ENCODE measurements around the gene OR4D11.
A peak's percentile ranks its signal among the peaks of the same experiment; 100 is the strongest.

OR4D11 gene

DNA sequence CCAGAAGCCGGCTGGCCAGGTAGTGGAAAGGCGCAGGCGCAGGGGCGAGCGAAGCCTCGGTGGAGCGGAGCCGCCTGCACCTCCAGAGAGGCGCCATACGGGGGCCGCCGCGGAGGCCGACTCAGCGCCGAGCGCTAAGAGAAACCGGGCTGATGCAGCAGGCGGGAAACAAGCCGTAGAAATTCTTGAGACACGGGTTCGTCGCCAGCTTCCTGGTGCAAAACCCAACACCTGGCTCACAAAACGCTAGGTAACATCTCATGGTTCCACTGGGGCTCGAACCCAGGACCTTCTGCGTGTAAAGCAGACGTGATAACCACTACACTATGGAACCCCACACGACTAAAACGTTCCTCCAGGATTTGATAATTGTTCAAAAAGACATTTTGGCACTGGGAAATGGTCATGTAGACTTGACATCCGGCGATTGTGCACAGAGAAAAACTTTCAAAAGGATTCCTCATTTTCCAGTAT is 47.0 kb downstream of the OR4D11 start:
- peak; percentile 89 for DNase-seq

DNA sequence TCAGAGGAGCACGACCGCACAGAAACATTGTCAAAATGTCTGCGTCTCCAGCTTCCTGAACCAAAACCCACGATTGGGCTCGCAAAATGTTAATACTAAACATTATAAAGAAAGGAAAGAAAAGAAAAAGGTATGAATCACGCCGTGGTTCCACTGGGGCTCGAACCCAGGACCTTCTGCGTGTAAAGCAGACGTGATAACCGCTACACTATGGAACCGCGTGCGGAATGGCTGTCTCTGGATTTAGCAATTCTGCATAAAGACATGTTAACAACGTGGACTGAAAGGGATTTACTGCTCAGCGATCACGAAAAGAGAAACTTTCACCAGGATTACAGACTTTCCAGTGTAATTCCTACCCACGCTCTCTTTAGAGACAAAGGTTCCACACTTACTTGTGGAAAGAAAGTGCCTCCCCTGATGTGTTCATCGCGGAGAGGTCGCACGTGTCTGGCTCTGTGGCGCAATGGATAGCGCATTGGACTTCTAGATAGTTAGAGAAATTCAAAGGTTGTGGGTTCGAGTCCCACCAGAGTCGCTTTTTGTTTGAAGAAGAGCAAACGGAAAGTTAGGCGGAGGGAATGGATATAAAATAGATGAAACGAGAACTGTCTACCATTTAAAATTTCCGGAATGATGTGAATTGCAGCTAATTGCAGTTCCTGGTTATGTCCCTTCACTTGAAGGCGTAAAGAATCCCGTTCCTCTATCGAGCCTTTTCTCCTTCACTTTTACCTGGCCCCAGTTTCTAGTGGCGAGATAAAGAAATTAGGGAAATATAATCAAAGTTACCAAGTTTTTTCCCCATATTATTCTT is 47.7 kb downstream of the OR4D11 start:
- DNase-seq, result peak; percentile 89

DNA sequence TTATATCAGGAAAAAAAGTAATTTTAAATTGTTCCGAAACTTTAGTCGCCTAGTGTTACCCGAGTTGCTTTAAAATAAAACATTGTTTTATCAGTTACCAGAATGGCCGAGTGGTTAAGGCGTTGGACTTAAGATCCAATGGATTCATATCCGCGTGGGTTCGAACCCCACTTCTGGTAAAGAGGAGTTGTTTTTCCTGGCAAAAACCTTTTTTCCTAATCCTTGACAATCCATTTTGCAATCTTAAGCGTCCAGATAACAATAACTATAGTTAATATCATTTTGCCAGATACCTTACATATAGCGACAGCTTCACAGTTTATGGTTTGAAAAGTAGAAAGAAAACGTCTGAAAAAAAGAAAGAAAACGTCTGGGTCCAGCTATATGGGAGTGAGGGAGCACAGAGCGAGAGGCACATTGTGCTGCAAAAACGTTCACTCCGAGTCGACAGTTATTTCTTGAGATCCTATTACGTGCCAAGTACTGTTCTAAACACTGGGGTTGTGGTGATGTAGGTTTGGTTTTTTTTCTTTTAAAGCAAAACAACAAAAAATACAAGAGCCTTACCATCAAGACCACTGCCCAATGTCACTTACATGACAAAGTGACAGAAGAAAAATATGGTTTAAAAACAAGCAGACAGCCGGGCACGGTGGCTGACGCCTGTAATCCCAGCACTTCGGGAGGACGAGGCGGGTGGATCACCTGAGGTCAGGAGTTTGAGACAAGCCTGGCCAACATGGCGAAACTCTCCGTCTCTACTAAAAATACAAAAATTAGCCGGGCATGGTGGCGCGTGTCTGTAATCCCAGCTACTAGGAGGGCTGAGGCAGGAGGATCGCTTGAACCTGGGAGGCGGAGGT is 48.5 kb downstream of the OR4D11 start:
- DNase-seq, result peak; percentile 64

DNA sequence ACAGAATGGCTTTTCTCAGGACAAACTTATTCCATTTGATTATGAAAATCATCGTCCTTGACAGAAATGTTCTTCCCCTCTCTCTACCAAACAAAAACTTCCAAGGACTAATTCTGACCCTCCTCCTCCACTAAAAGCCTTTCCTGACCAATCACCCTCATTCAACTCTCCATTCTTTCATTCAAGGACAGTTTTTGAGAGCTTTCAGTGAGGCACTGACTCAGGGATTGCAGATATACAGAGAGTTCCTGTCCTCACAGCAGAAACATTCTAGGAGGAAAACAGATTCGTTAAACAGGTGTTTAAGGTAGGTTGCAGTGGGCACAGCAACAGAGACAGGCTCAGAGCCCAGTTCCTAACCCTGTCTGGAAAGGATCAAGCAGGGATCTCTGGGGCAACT is 49.5 kb downstream of the OR4D11 start:
- DNase-seq, result no peak

DNA sequence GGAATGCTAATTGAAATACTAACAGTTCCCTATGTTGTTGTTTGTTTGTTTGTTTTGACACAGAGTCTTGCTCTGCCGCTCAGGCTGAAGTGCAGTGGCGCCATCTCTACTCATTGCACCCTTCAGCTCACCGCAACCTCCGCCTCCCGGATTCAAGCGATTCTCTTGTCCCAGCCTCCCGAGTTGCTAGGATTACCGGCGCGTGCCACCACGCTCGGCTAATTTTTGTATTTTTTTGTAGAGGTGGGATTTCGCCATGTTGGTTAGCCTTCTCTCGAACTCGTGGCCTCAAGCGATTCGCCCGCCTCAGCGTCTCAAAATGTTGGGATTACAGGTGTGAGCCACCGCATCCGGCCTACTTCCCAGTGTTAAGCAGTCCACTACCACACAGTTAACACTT is 49.9 kb downstream of the OR4D11 start:
- no peak for DNase-seq
